ENCODE measurements around the gene AUTS2.

Gene AUTS2

GRCh38 chr7:69598081-69598486 is at the start of gene AUTS2:
TSS of gene AUTS2 (plus strand) at chr7:69598475. CDS start at chr7:69599654, 1,179 bp downstream.
- DNase-seq (ENCODE audit: low read depth in 4 of 4, low spot score in 1 of 4): peak in 1 of 4 experiments; percentile 31

- DNase-seq (ENCODE audit: low read depth in 4 of 4, low spot score in 1 of 4): no peak
Observed at GRCh38 chr7:69550991-69551390, 47.3 kb upstream of the AUTS2 start.

GRCh38 chr7:69553190-69553589 is 45.1 kb upstream of the AUTS2 start:
- no peak for DNase-seq (ENCODE audit: low read depth in 4 of 4, low spot score in 1 of 4)

GRCh38 chr7:69561266-69561960 is 36.9 kb upstream of the AUTS2 start:
- no peak for DNase-seq (ENCODE audit: low read depth in 4 of 4, low spot score in 1 of 4)

- DNase-seq (ENCODE audit: low read depth in 4 of 4, low spot score in 1 of 4): no peak
Observed at GRCh38 chr7:69564454-69565417, 33.5 kb upstream of the AUTS2 start.

GRCh38 chr7:69567800-69568199 is 30.5 kb upstream of the AUTS2 start:
- DNase-seq (ENCODE audit: low read depth in 4 of 4, low spot score in 1 of 4): no peak

GRCh38 chr7:69568266-69568665 is 30.0 kb upstream of the AUTS2 start:
- DNase-seq (ENCODE audit: low read depth in 4 of 4, low spot score in 1 of 4): no peak

GRCh38 chr7:69575651-69576050 is 22.6 kb upstream of the AUTS2 start:
- no peak for DNase-seq (ENCODE audit: low read depth in 4 of 4, low spot score in 1 of 4)

- DNase-seq (ENCODE audit: low read depth in 4 of 4, low spot score in 1 of 4): no peak
Observed at GRCh38 chr7:69577221-69577620, 21.1 kb upstream of the AUTS2 start.

GRCh38 chr7:69585169-69585568 is 13.1 kb upstream of the AUTS2 start:
- DNase-seq (ENCODE audit: low read depth in 4 of 4, low spot score in 1 of 4): no peak

GRCh38 chr7:69586321-69586720 is 12.0 kb upstream of the AUTS2 start:
- no peak for DNase-seq (ENCODE audit: low read depth in 4 of 4, low spot score in 1 of 4)

GRCh38 chr7:69588773-69589172 is 9.5 kb upstream of the AUTS2 start:
- DNase-seq (ENCODE audit: low read depth in 4 of 4, low spot score in 1 of 4): no peak

- DNase-seq (ENCODE audit: low read depth in 4 of 4, low spot score in 1 of 4): no peak
Observed at GRCh38 chr7:69591805-69592204, 6.5 kb upstream of the AUTS2 start.

GRCh38 chr7:69593511-69593910 is 4.8 kb upstream of the AUTS2 start:
- no peak for DNase-seq (ENCODE audit: low read depth in 4 of 4, low spot score in 1 of 4)

- DNase-seq (ENCODE audit: low read depth in 4 of 4, low spot score in 1 of 4): no peak
Observed at GRCh38 chr7:69595415-69595814, 2.9 kb upstream of the AUTS2 start.

- no peak for DNase-seq (ENCODE audit: low read depth in 4 of 4, low spot score in 1 of 4)
Observed at GRCh38 chr7:69596056-69596455, 2.2 kb upstream of the AUTS2 start.

GRCh38 chr7:69596723-69597277 is 1.5 kb upstream of the AUTS2 start:
- no peak for DNase-seq (ENCODE audit: low read depth in 4 of 4, low spot score in 1 of 4)

- DNase-seq (ENCODE audit: low read depth in 4 of 4, low spot score in 1 of 4): no peak
Observed at GRCh38 chr7:69597278-69598076, 798 bp upstream of the AUTS2 start.

GRCh38 chr7:69598487-69599285 is 411 bp downstream of the AUTS2 start:
- no peak for DNase-seq (ENCODE audit: low read depth in 4 of 4, low spot score in 1 of 4)

GRCh38 chr7:69599286-69599954 is 1.1 kb downstream of the AUTS2 start:
- DNase-seq (ENCODE audit: low read depth in 4 of 4, low spot score in 1 of 4): no peak
